Nephron (organoid): Measurements from ENCODE around the gene RSPH1.
A peak's percentile ranks its signal among the peaks of the same experiment; 100 is the strongest.
"Not testable (repeated sequence)": the region's sequence is repeated elsewhere in the genome, so short reads cannot be mapped to it uniquely, and the experiment has no call there.

Source experiments
- H3K27ac Mint-ChIP-seq, 3 experiments: 2 replicates each; pipeline ENCODE4 v1.8.0; 2020; ENCODE audit warnings: mixed read lengths in 3 of 3, mild to moderate bottlenecking in 2 of 3, moderate library complexity in 1 of 3
- H3K27me3 Mint-ChIP-seq: 2 replicates; pipeline ENCODE4 v1.8.0; 2021; ENCODE audit warnings: low read depth, mild to moderate bottlenecking, moderate library complexity, mixed read lengths
- H3K36me3 Mint-ChIP-seq: 2 replicates; pipeline ENCODE4 v1.8.0; 2020; ENCODE audit warnings: low read depth, mixed read lengths
- H3K4me1 Mint-ChIP-seq: 2 replicates; pipeline ENCODE4 v1.8.0; 2020; ENCODE audit warnings: mixed read lengths
- H3K4me3 Mint-ChIP-seq, 3 experiments: 2 replicates each; pipeline ENCODE4 v1.8.0; 2020; ENCODE audit warnings: mild to moderate bottlenecking in 3 of 3, mixed read lengths in 3 of 3, moderate library complexity in 2 of 3
- H3K9me3 Mint-ChIP-seq: 2 replicates; pipeline ENCODE4 v1.8.0; 2020; ENCODE audit warnings: mixed read lengths
- TF ChIP-seq, protein P1 (sequence below), 3 experiments: fragments of 200-600 bp; sonication (generic); IDR thresholded peaks; one replicate each; pipeline ENCODE4 v1.5.0; 2021; ENCODE audit warnings: antibody characterized with exemption in 3 of 3; ENCODE audit not compliant: unreplicated experiment in 3 of 3

RSPH1 gene

DNA sequence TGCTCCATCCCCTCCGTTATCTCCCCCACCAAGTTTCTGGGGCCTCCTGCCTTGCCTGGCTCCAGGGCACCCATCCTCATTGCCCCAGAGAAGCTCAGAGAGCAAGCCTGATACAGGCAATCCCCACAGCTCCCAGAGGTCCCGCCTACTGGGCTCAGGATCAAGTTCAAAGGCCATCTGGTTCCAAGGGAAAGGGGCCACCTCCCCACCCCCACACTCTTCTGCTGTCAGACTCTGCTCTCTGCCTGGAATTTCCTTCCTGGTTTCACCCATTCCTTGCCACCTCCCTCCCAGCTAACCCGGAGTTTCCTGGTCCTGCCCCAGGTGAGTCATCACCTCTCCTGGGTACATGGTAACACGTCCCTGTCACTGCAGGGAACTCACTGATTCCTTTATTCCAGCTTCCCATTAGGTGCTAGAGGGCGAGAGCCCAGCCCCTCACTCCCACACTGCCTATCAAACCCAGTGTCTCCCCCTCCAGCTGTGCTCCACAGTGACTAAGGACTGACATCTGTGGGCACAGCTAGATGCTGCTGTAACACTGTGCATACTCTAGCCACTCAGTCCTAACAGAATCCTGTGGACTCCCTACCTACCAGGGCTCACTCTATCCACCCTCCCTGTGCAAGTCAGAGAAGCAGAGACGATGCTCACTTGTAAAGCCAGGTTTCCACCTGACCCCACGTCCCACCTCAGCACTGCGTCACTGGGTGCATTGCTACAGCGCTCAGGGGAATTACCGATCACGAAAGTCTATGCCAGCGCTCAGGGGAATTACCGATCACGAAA is 21.8 kb downstream of the RSPH1 start:
- Mint-ChIP-seq H3K4me3 (peak overlapping the region in 2 of 3 experiments; percentile 3 to 44), H3K36me3 (no peaks in the 10 kb centered on the region), H3K27ac (peak overlapping the region; percentile 38 to 80 (median 68)), H3K27me3 (peaks cover 7% of the 10 kb centered on the region), H3K9me3 (no peaks in the 10 kb centered on the region), H3K4me1 (peaks cover 17% of the 10 kb centered on the region)
- TF ChIP-seq, protein P1, sequence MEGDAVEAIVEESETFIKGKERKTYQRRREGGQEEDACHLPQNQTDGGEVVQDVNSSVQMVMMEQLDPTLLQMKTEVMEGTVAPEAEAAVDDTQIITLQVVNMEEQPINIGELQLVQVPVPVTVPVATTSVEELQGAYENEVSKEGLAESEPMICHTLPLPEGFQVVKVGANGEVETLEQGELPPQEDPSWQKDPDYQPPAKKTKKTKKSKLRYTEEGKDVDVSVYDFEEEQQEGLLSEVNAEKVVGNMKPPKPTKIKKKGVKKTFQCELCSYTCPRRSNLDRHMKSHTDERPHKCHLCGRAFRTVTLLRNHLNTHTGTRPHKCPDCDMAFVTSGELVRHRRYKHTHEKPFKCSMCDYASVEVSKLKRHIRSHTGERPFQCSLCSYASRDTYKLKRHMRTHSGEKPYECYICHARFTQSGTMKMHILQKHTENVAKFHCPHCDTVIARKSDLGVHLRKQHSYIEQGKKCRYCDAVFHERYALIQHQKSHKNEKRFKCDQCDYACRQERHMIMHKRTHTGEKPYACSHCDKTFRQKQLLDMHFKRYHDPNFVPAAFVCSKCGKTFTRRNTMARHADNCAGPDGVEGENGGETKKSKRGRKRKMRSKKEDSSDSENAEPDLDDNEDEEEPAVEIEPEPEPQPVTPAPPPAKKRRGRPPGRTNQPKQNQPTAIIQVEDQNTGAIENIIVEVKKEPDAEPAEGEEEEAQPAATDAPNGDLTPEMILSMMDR (IDR thresholded peaks at IDR 0.05; ENCODE audit: unreplicated experiment in 3 of 3): no peak

DNA sequence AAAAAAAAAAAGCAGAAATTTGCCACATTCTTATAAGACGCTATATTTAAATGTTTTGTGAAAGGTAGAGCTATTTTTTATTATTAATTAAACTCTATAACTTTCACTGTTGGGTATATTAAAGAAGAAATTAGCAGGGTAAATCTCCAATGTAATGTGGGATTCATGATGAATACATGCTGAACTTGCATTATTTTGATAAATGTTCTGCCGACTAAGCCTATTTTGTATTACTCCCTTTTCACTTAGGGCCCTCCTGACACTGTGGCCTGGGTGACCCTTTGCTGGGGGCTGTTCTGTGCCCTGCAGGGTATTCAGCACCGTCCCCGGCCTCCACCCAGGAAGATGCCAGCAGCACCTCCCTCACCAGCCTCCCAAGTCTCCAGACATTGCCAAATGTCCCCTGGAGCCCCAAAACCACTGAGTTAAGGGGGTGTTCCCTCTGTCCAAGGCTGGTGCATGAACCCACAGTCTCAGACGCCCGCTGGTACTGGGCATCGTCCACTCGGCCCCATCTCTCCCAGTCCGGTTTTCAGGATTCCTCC is 22.5 kb downstream of the RSPH1 start:
- no peaks in the 10 kb centered on the region for H3K36me3 Mint-ChIP-seq
- no peak overlapping the region for H3K4me3 Mint-ChIP-seq
- H3K4me1 Mint-ChIP-seq: peaks cover 14% of the 10 kb centered on the region
- no peaks in the 10 kb centered on the region for H3K9me3 Mint-ChIP-seq
- TF ChIP-seq, protein P1 (IDR thresholded peaks at IDR 0.05; ENCODE audit: unreplicated experiment in 3 of 3): no peak
- peaks cover 11% of the 10 kb centered on the region for H3K27me3 Mint-ChIP-seq
- H3K27ac Mint-ChIP-seq: peak overlapping the region; percentile 15 to 80 (median 38)

DNA sequence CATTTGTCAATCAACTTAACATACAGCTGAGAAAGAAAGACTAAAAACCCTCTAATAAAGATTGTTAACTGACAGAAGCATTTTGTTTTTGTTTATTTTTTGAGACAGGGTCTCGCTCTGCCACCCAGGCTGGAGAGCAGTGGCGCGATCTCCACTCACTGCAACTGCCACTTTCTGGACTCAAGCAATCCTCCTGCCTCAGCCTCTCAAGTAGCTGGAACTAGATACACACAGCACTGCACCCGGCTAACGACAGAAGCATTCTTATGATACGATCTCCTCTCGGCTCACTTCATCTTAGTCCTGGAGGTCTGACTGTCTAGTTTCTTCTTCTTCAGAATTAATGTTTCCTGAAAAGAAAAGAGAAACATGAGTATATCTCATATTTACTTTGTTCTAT is 23.5 kb downstream of the RSPH1 start:
- Mint-ChIP-seq H3K4me1 (peaks cover 15% of the 10 kb centered on the region), H3K27me3 (peaks cover 11% of the 10 kb centered on the region), H3K27ac (no peak overlapping the region), H3K9me3 (no peaks in the 10 kb centered on the region), H3K36me3 (no peaks in the 10 kb centered on the region), H3K4me3 (no peak overlapping the region)
- TF ChIP-seq, protein P1 (IDR thresholded peaks at IDR 0.05; ENCODE audit: unreplicated experiment in 3 of 3): no peak

DNA sequence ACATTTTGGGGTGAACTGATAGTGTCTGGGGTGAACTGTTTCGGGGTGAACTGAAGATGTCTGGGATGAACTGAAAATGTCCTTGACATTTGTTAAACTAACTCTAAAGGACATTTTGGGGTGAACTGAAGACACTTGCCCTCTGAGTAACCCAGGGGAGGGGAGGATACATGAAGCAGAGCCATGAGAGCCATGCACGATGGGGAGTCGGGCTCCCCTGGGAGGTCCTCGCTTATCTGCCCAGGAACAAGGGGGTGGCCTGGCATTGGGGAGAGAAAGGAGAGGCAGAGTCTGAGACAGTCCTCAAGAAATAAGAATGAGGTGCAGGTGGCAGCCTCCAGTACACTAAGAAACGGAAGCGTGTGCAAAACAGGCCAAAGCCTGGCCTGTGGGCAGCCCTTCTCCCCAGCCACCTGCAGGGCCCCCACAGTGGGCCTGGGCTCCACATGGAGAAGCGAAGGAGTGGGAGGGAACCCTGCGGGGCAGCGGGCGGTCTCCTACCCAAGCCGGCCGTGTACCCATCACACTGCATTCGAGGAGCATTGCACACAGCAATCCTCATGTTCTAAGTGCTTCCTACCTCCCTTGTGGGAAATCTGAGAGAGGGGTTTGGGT is 24.2 kb downstream of the RSPH1 start:
- Mint-ChIP-seq H3K4me1 (peaks cover 22% of the 10 kb centered on the region), H3K27me3 (peaks cover 12% of the 10 kb centered on the region)

DNA sequence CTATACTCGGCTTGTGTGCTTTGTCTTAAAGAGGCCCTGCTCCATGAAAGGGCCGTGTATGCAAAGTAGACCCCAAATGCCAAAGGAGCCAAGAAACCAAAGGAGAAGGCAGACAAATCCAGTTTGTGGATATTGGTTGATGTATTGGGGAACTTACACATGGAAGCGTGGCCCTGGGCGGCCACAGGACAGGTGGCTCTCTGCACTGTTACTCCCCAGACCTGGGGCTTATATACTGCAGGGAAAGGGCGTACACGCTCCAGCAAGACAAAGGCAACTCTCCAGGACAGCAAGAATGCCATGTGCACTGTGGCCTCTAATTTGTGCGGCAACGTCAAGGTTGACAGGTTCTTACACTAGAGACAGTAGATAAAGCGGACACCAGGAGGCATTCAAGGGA is 24.8 kb downstream of the RSPH1 start:
- no peak overlapping the region for H3K4me3 Mint-ChIP-seq
- no peaks in the 10 kb centered on the region for H3K36me3 Mint-ChIP-seq
- H3K27me3 Mint-ChIP-seq: peaks cover 16% of the 10 kb centered on the region
- H3K27ac Mint-ChIP-seq: peak overlapping the region in 2 of 3 experiments; percentile 42 to 44
- peaks cover 24% of the 10 kb centered on the region for H3K4me1 Mint-ChIP-seq
- TF ChIP-seq, protein P1 (IDR thresholded peaks at IDR 0.05; ENCODE audit: unreplicated experiment in 3 of 3): no peak
- no peaks in the 10 kb centered on the region for H3K9me3 Mint-ChIP-seq

More for the DNA sequence above, 24.2 kb downstream of the RSPH1 start:
- no peaks in the 10 kb centered on the region for H3K9me3 Mint-ChIP-seq
- TF ChIP-seq, protein P1 (IDR thresholded peaks at IDR 0.05; ENCODE audit: unreplicated experiment in 3 of 3): no peak
- H3K4me3 Mint-ChIP-seq: no peak overlapping the region
- no peaks in the 10 kb centered on the region for H3K36me3 Mint-ChIP-seq
- H3K27ac Mint-ChIP-seq: no peak overlapping the region

DNA sequence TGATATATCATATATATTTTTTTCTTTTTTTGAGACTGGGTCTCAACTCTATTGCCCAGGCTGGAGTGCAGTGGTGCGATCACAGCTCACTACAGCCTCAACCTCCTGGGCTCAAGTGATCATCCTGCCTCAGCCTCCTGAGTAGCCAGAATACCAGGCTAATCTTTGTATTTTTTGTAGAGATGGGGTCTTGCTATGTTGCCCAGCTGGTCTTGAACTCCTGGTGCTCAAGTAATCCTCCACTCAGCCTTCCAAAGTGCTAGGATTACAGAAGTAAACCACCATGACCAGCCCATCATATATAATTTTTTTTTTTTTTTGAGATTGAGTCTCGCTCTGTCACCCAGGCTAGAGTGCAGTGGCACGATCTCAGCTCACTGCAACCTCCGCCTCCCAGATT is 26.3 kb downstream of the RSPH1 start:
- H3K9me3 Mint-ChIP-seq, H3K4me3 Mint-ChIP-seq, H3K36me3 Mint-ChIP-seq, H3K27ac Mint-ChIP-seq: not testable (repeated sequence)
- peaks cover 21% of the 10 kb centered on the region for H3K27me3 Mint-ChIP-seq
- H3K4me1 Mint-ChIP-seq: peaks cover 34% of the 10 kb centered on the region
